PFSK-1 (cell line): ENCODE data around the gene CACNG6.

Source experiments
- FOXP2 ChIP-seq: optimal IDR thresholded peaks from 2 replicates; pipeline ENCODE3; 2011; ENCODE audit warnings: borderline replicate concordance, control low read depth, inconsistent platforms; ENCODE audit not compliant: insufficient read depth; ENCODE audit errors: extremely low read length, extremely low read depth
- POLR2AphosphoS5 ChIP-seq: IDR thresholded peaks from 2 replicates; pipeline ENCODE4 v1.6.1; 2012; ENCODE audit warnings: low read depth, mild to moderate bottlenecking, control low read depth, low read length, moderate library complexity
- SIN3A ChIP-seq: IDR thresholded peaks from 2 replicates; pipeline ENCODE4 v1.6.1; 2012; ENCODE audit warnings: mild to moderate bottlenecking, low read length, moderate library complexity, borderline replicate concordance; ENCODE audit not compliant: insufficient read depth
- TAF1 ChIP-seq: IDR thresholded peaks from 2 replicates; pipeline ENCODE4 v1.6.1; 2012; ENCODE audit warnings: low read length, control low read depth, borderline replicate concordance; ENCODE audit not compliant: insufficient read depth
- TF ChIP-seq, protein P1 (sequence below), 2 experiments: IDR thresholded peaks; 2 replicates each; pipeline versions ENCODE4 v1.6.1 to v1.8.0; 2011 to 2012; ENCODE audit warnings: low read depth in 2 of 2, low read length in 2 of 2, control low read depth in 1 of 2, inconsistent platforms in 1 of 2, mild to moderate bottlenecking in 1 of 2, moderate library complexity in 1 of 2; ENCODE audit not compliant: insufficient read depth in 1 of 2

The CACNG6 gene

DNA sequence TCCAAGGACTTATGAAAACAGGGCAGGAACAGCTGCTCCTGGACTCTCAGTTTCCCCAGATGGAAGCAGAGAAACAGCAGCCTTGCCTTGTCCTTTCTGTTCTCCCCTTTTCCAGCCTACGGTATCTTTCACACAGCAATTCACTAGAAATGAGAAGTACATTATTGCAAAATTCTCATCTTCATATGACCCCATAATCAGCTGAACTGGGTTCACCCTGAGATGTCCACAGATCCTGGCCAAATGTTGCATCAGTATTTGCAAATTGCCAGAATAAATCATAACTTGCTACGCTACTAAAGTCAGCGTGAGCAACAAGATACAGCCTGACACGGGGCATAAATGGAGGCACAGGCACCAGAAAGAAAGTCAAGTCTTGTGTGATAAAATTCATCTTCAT lies 56.2 kb downstream of the CACNG6 start:
- TF ChIP-seq POLR2AphosphoS5 (no peak), FOXP2 (no peak), SIN3A (no peak), TAF1 (no peak)
- TF ChIP-seq, protein P1, sequence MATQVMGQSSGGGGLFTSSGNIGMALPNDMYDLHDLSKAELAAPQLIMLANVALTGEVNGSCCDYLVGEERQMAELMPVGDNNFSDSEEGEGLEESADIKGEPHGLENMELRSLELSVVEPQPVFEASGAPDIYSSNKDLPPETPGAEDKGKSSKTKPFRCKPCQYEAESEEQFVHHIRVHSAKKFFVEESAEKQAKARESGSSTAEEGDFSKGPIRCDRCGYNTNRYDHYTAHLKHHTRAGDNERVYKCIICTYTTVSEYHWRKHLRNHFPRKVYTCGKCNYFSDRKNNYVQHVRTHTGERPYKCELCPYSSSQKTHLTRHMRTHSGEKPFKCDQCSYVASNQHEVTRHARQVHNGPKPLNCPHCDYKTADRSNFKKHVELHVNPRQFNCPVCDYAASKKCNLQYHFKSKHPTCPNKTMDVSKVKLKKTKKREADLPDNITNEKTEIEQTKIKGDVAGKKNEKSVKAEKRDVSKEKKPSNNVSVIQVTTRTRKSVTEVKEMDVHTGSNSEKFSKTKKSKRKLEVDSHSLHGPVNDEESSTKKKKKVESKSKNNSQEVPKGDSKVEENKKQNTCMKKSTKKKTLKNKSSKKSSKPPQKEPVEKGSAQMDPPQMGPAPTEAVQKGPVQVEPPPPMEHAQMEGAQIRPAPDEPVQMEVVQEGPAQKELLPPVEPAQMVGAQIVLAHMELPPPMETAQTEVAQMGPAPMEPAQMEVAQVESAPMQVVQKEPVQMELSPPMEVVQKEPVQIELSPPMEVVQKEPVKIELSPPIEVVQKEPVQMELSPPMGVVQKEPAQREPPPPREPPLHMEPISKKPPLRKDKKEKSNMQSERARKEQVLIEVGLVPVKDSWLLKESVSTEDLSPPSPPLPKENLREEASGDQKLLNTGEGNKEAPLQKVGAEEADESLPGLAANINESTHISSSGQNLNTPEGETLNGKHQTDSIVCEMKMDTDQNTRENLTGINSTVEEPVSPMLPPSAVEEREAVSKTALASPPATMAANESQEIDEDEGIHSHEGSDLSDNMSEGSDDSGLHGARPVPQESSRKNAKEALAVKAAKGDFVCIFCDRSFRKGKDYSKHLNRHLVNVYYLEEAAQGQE (IDR thresholded peaks at IDR 0.05; ENCODE audit: insufficient read depth in 1 of 2, low read depth in 2 of 2, low read length in 2 of 2) = no peak
